Urothelium cell line (cell line): ENCODE data around the gene LTB.

Experiments used
- DNase-seq: peaks from one replicate; pipeline ENCODE4 v3.0.0; 2011; ENCODE audit warnings: low spot score, mixed read lengths
- FAIRE-seq: peaks from 2 replicates; lab custom pipeline; 2011; peaks lifted over from hg19 to GRCh38; lab: Jason Lieb, UNC

The LTB gene

GRCh38 chr6:31576897-31577578 is 5.2 kb downstream of the LTB start:
- no peak for FAIRE-seq
- DNase-seq, result no peak

- DNase-seq (no peak), FAIRE-seq (no peak)
Measured at GRCh38 chr6:31575952-31576685, 6.1 kb downstream of the LTB start.

GRCh38 chr6:31575335-31575901 is 6.8 kb downstream of the LTB start, which contains the start of gene TNF:
TNF (plus strand) TSS chr6:31575565; CDS start chr6:31575742, 177 bp downstream.
- FAIRE-seq (no peak), DNase-seq (no peak)

GRCh38 chr6:31574106-31575061 is 7.8 kb downstream of the LTB start:
- no peak for DNase-seq
- FAIRE-seq, result no peak

GRCh38 chr6:31573239-31574105 is 8.8 kb downstream of the LTB start:
- no peak for FAIRE-seq
- DNase-seq, result no peak

GRCh38 chr6:31572041-31572911 is 9.9 kb downstream of the LTB start, which contains the start of gene LTA:
LTA (plus strand) TSS chr6:31572289; CDS start chr6:31572743, 454 bp downstream.
- no peak for DNase-seq
- FAIRE-seq, result no peak

- DNase-seq, result no peak
- no peak for FAIRE-seq
Measured at GRCh38 chr6:31569861-31570536, 12.2 kb downstream of the LTB start.

GRCh38 chr6:31568537-31568961 is 13.7 kb downstream of the LTB start:
- FAIRE-seq (no peak), DNase-seq (no peak)

GRCh38 chr6:31567531-31568370 is 14.5 kb downstream of the LTB start:
- DNase-seq (no peak), FAIRE-seq (no peak)

GRCh38 chr6:31560697-31561058 is 21.5 kb downstream of the LTB start:
- FAIRE-seq, result no peak

GRCh38 chr6:31559958-31560696 is 22.1 kb downstream of the LTB start:
- peak; percentile 75 for DNase-seq
- no peak for FAIRE-seq

More at GRCh38 chr6:31560697-31561058, 21.5 kb downstream of the LTB start:
- DNase-seq, result no peak

- FAIRE-seq (no peak), DNase-seq (no peak)
Measured at GRCh38 chr6:31559606-31559957, 22.6 kb downstream of the LTB start.

GRCh38 chr6:31558631-31559500 is 23.4 kb downstream of the LTB start:
- DNase-seq (no peak), FAIRE-seq (no peak)

GRCh38 chr6:31558318-31558625 is 24.0 kb downstream of the LTB start:
- no peak for DNase-seq
- no peak for FAIRE-seq

- DNase-seq (no peak), FAIRE-seq (no peak)
Measured at GRCh38 chr6:31557443-31558317, 24.5 kb downstream of the LTB start.
